Lower leg skin (tissue), 4 donors: ENCODE data around the gene WDR55. TPM values are rescaled to one million over a fixed set of nuclear protein-coding genes. Genes with fewer than 3 reads are reported as not detected.
"Not testable (repeated sequence)": the region's sequence is repeated elsewhere in the genome, so short reads cannot be mapped to it uniquely, and the experiment has no call there.

Source experiments
- DNase-seq, 2 donors: peaks; one replicate each; pipeline ENCODE4 v3.0.0-alpha.2; 2019; ENCODE audit warnings: low spot score in 2 of 2
- H3K4me3 ChIP-seq: fragments of 200-600 bp; sonication (generic); 2 replicates; pipeline ENCODE4 v1.5.1; 2017; ENCODE audit warnings: mild to moderate bottlenecking, low read depth; ENCODE audit not compliant: poor library complexity, severe bottlenecking
- POLR2A ChIP-seq, 2 donors: fragments of 450-650 bp; IDR thresholded peaks; one replicate each; pipeline ENCODE4 v1.6.1; 2016 to 2017; ENCODE audit warnings: antibody characterized with exemption in 2 of 2, mild to moderate bottlenecking in 1 of 2, moderate library complexity in 1 of 2
- WGBS, 2 donors: methylation state at CpG; one replicate each; pipeline ENCODE4 v1.1.5; 2018; 5-methylcytosine and 5-hydroxymethylcytosine counted together
- intact Hi-C: fragments of 100-400 bp; cut with DNase I; formaldehyde crosslinking; loops from one replicate; pipeline ENCODE4 v1.15.0; 2023; ENCODE audit warnings: low total_unique reads
- total RNA-seq, 4 donors: library from RNA; depleted of rRNA; stranded (reverse); fragments of >200 nt; gene quantifications; one replicate each; pipeline ENCODE4 v1.1.0, GENCODE V29; 2016
- TF ChIP-seq, protein P1 (sequence below), 3 donors: fragments of 450-650 bp; IDR thresholded peaks; one replicate each; pipeline ENCODE4 v1.5.1; 2016; ENCODE audit warnings: antibody characterized with exemption in 3 of 3, mild to moderate bottlenecking in 3 of 3, moderate library complexity in 2 of 3

WDR55 gene
- total RNA-seq, 4 donors from 2014 or later = 19.7 to 26.1 (median 21.4) TPM

DNA sequence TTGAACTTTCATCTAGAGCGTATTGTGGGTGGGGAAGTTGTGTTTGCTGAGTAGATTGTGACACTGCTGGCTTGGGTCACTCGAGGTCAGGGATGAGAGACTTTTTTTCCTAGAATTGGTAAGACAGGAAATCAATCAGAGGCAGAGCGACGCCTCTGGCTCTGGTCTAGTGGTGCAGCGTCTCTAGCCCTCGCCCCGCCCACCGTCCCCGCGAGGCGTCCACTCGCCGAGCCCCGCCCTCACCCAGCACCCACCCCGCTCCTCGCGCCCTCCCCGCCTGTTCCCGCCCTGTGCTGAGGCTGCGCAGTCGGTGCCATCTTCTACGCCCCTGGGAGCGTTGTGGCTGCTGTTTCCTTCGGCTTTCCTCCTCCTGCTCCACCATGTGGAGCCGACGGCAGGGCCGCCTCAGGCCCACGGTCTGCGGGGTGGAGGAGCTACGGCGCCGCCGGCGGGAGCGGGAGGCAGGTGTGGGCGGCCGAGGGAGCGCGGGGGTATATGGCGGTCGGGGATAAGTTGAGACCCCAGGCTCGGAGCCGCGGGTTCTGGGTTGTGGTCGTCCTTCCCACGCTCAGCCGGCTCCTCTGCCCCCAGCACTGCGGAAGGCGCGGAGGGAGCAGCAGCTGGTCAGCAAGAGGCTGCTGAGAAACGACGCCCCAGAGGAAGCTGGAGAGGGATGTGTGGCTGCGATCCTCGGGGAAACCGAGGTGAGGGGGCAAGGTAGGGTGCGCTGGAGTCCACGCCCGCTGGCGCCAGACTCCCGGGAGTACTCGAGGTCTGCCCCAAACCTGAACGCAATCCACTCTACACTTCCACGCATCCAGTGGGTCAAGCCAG lies 25.3 kb upstream of the WDR55 start, which contains the start of gene TMCO6:
TMCO6 (plus strand) TSS at position 304 of the 834 bp plus-strand sequence; CDS start at position 381, 77 bp downstream.
- TF ChIP-seq POLR2A (IDR thresholded peaks at IDR 0.05) = no peak
- TF ChIP-seq, protein P1, sequence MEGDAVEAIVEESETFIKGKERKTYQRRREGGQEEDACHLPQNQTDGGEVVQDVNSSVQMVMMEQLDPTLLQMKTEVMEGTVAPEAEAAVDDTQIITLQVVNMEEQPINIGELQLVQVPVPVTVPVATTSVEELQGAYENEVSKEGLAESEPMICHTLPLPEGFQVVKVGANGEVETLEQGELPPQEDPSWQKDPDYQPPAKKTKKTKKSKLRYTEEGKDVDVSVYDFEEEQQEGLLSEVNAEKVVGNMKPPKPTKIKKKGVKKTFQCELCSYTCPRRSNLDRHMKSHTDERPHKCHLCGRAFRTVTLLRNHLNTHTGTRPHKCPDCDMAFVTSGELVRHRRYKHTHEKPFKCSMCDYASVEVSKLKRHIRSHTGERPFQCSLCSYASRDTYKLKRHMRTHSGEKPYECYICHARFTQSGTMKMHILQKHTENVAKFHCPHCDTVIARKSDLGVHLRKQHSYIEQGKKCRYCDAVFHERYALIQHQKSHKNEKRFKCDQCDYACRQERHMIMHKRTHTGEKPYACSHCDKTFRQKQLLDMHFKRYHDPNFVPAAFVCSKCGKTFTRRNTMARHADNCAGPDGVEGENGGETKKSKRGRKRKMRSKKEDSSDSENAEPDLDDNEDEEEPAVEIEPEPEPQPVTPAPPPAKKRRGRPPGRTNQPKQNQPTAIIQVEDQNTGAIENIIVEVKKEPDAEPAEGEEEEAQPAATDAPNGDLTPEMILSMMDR (IDR thresholded peaks at IDR 0.05) = peak in 1 of 3 donors; percentile 45
- peak within 1 kb of the TSS; percentile 78 for H3K4me3 ChIP-seq
- peak; percentile 97 to 100 for DNase-seq
- intact Hi-C loops = loop anchor here (10.0 kb wide), 2 partner anchors 75 to 275 kb away; partner anchors contain the start of genes APBB3, SLC35A4 and SLC4A9
- 0% methylated on average over 58 to 60 of the region's 63 CpGs for WGBS, 2 donors

DNA sequence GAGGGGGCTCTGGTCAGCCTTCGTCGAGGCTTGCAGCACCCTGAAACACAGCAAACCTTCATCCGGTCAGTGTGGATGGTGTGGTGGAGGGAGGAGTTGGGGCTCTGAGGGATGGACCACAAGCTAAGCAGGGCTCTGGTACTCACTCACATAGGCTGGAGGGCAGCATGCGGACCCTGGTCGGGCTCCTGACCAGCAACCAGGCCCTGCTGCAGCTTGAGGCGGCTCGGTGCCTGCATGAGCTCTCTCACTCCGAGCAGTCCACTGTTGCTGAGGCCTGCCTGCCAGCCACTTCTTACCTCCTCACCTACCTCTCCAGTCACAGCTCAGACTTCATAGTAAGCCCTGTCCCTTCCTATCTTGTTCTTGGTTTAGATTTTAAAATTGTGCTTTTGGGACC lies 23.0 kb upstream of the WDR55 start:
- no peak overlapping the region for H3K4me3 ChIP-seq
- peak in 1 of 2 donors; percentile 70 for DNase-seq
- TF ChIP-seq, protein P1 (IDR thresholded peaks at IDR 0.05) = no peak
- TF ChIP-seq POLR2A (IDR thresholded peaks at IDR 0.05) = no peak
- intact Hi-C loops = no loop called here
- 73 to 85% methylated on average over 6 to 8 of the region's 8 CpGs for WGBS, 2 donors

DNA sequence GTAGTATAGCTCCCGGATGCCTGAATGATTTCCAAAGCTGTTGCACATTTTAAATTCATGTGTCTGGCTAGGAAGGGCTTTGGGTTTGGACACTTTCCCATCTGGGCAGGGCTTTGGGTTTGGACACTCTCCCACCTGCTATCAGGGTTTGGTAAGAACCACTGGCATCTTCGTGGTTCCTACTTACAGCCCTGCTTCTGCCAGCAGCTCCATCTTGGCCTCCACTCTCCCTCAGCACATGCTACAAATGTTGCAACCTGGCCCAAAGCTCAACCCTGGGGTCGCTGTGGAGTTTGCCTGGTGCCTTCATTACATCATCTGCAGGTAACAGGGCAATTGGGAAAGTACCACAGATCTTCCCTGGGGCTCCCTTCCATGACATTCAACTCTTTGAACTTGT lies 22.0 kb upstream of the WDR55 start:
- DNase-seq = peak in 1 of 2 donors; percentile 78
- WGBS, 2 donors = 43 to 49% methylated on average over 3 of the region's 3 CpGs
- intact Hi-C loops = no loop called here
- H3K4me3 ChIP-seq = no peak overlapping the region
- TF ChIP-seq, protein P1 (IDR thresholded peaks at IDR 0.05) = no peak
- TF ChIP-seq POLR2A (IDR thresholded peaks at IDR 0.05) = no peak

DNA sequence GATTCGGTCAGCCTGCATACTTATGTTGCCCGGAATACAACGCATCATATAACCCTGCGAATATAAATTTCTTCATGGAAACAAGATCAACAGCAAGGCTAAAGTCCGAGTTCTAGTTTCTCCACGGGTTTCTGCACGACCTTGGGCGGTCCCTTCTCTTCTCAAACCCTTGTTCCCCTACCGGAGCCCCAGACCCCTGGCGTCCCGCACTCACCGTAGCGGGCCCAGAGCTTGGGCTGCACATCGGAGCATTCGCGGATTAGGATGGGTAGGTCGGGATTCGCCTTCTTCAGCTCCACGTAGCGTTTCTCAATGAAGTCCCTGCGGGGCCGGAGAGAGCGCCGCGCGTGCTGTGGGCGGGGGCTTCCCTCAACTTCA lies 17.7 kb upstream of the WDR55 start:
- peak overlapping the region; percentile 69 for H3K4me3 ChIP-seq
- WGBS, 2 donors = 1% methylated on average over 18 to 27 of the region's 27 CpGs
- TF ChIP-seq POLR2A (IDR thresholded peaks at IDR 0.05) = no peak
- TF ChIP-seq, protein P1 (IDR thresholded peaks at IDR 0.05) = no peak
- DNase-seq = no peak
- intact Hi-C loops = no loop called here

DNA sequence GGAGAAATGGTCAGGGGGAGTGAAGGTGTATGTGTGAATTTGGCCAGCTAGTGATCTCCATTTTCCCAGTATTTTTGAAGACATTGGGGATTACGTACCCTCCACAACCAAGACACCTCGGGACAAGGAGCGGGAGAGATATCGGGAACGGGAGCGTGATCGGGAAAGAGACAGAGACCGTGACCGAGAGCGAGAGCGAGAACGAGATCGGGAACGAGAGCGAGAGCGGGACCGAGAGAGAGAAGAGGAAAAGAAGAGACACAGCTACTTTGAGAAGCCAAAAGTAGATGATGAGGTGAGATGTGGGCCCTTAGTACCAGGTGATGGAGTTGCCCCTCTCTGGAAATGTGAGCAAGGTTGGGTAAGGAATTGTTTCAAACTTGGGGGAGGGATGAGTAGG lies 5.8 kb upstream of the WDR55 start:
- H3K4me3 ChIP-seq = no peak overlapping the region
- DNase-seq = no peak
- 95 to 96% methylated on average over 17 of the region's 17 CpGs for WGBS, 2 donors
- intact Hi-C loops = no loop called here
- no peak for TF ChIP-seq POLR2A (IDR thresholded peaks at IDR 0.05)
- TF ChIP-seq, protein P1 (IDR thresholded peaks at IDR 0.05) = no peak

DNA sequence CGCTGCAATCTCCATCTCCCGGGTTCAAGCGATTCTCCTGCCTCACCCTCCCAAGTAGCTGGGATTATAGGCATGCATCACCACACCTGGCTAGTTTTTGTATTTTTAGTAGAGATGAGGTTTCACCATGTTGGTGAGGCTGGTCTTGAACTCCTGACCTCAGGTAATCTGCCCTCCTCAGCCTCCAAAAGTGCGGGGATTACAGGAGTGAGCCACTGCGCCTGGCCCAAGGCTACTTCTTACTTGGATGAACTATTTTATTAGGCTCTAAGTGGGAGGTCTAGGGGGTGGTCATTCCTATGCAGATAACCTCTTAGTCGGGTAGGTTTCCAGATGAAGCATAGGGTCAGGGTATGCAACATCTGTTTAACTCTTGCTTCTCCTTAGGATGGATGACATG lies 4.3 kb upstream of the WDR55 start:
- peak in 1 of 2 donors; percentile 70 for DNase-seq
- intact Hi-C loops, H3K4me3 ChIP-seq: not testable (repeated sequence)
- WGBS, 2 donors = 84 to 88% methylated on average over 6 of the region's 6 CpGs
